GM18873 (cell line): ENCODE data around the gene RMND5A.
"Not testable (repeated sequence)": the region's sequence is repeated elsewhere in the genome, so short reads cannot be mapped to it uniquely, and the experiment has no call there.

Source experiments
- ATAC-seq: cut with Tn5 transposase; IDR thresholded peaks from one replicate; pipeline ENCODE4 v1.9.1; 2021; ENCODE audit warnings: mild to moderate bottlenecking, moderate library complexity, moderate number of reproducible peaks; ENCODE audit not compliant: unreplicated experiment, low FRiP score

The RMND5A gene

GRCh38 chr2:86708126-86708525 lies 12.0 kb upstream of the RMND5A start:
- not testable (repeated sequence) for ATAC-seq

GRCh38 chr2:86714579-86715173 lies 5.4 kb upstream of the RMND5A start:
- ATAC-seq = not testable (repeated sequence)

GRCh38 chr2:86719263-86719636 lies 841 bp upstream of the RMND5A start:
- ATAC-seq = not testable (repeated sequence)

GRCh38 chr2:86720540-86721320 lies 639 bp downstream of the RMND5A start:
- peak; percentile 23 for ATAC-seq

- not testable (repeated sequence) for ATAC-seq
Measured at GRCh38 chr2:86725706-86726105, 5.6 kb downstream of the RMND5A start.

- not testable (repeated sequence) for ATAC-seq
Measured at GRCh38 chr2:86732040-86732525, 12.0 kb downstream of the RMND5A start.

GRCh38 chr2:86732837-86733236 lies 12.7 kb downstream of the RMND5A start:
- not testable (repeated sequence) for ATAC-seq

GRCh38 chr2:86733528-86733927 lies 13.4 kb downstream of the RMND5A start:
- not testable (repeated sequence) for ATAC-seq

GRCh38 chr2:86734896-86735295 lies 14.8 kb downstream of the RMND5A start:
- ATAC-seq = not testable (repeated sequence)

GRCh38 chr2:86739485-86739884 lies 19.4 kb downstream of the RMND5A start:
- ATAC-seq = not testable (repeated sequence)

GRCh38 chr2:86739889-86740288 lies 19.8 kb downstream of the RMND5A start:
- ATAC-seq = not testable (repeated sequence)

- ATAC-seq = not testable (repeated sequence)
Measured at GRCh38 chr2:86741889-86742498, 21.9 kb downstream of the RMND5A start.

- ATAC-seq = no peak
Measured at GRCh38 chr2:86744152-86744551, 24.1 kb downstream of the RMND5A start.

- ATAC-seq = no peak
Measured at GRCh38 chr2:86746939-86747338, 26.8 kb downstream of the RMND5A start.

- peak; percentile 60 for ATAC-seq
Measured at GRCh38 chr2:86747711-86748639, 27.9 kb downstream of the RMND5A start.

- no peak for ATAC-seq
Measured at GRCh38 chr2:86750240-86750839, 30.2 kb downstream of the RMND5A start.

GRCh38 chr2:86751778-86752177 lies 31.7 kb downstream of the RMND5A start:
- ATAC-seq = no peak

GRCh38 chr2:86752934-86753333 lies 32.8 kb downstream of the RMND5A start:
- ATAC-seq = no peak

GRCh38 chr2:86753606-86754005 lies 33.5 kb downstream of the RMND5A start:
- no peak for ATAC-seq

GRCh38 chr2:86758405-86758804 lies 38.3 kb downstream of the RMND5A start:
- ATAC-seq = no peak
